H1 (cell line): Measurements from ENCODE around the gene SLC44A1. TPM values are rescaled to one million over a fixed set of nuclear protein-coding genes. Genes with fewer than 3 reads are reported as not detected.

Source experiments
- EGR1 ChIP-seq: IDR thresholded peaks from 2 replicates; pipeline ENCODE4 v1.6.1; 2011; ENCODE audit warnings: low read depth, low read length, borderline replicate concordance
- FOSL1 ChIP-seq: IDR thresholded peaks from 2 replicates; pipeline ENCODE4 v1.6.1; 2011; ENCODE audit warnings: mild to moderate bottlenecking, low read depth, low read length, moderate library complexity; ENCODE audit not compliant: insufficient read depth
- HDAC2 ChIP-seq, 2 experiments: fragments of 300-600 bp in 1 of 2; sonication (generic) in 1 of 2; IDR thresholded peaks; 2 replicates each; pipeline ENCODE4 v1.6.1; 2011 to 2012; ENCODE audit warnings: low read depth in 2 of 2, low read length in 2 of 2, mild to moderate bottlenecking in 2 of 2, moderate library complexity in 2 of 2, borderline replicate concordance in 1 of 2, inconsistent platforms in 1 of 2
- RFX5 ChIP-seq: IDR thresholded peaks from 2 replicates; pipeline ENCODE4 v1.6.1; 2011; ENCODE audit warnings: low read depth, low read length, improper control_type of control experiment, borderline replicate concordance
- TAF1 ChIP-seq: IDR thresholded peaks from 2 replicates; pipeline ENCODE4 v1.6.1; 2011; ENCODE audit warnings: mild to moderate bottlenecking, low read depth, low read length
- polyA plus RNA-seq, 7 experiments: library from polyadenylated mRNA; depleted of rRNA in 3 of 7; stranded (reverse) in 5 of 7; unstranded in 2 of 7; fragments of >200 nt in 5 of 7; fragments of 200-250 nt in 2 of 7; gene quantifications; 1 replicate in 5 of 7; 2 replicates in 1 of 7; 4 replicates in 1 of 7; pipeline versions ENCODE4 v1.2.1 to v1.2.3, GENCODE V29; 2011 to 2013; ENCODE audit warnings: missing spikeins in 2 of 7, mixed read lengths in 2 of 7
- total RNA-seq: library from RNA; stranded (reverse); fragmentation: NEBNext Ultra II Directional; extraction: Animal tissue kit (Norgen Biotek cat#: 25700); gene quantifications from 2 replicates; pipeline ENCODE4 v1.2.1, GENCODE V29; 2021
- TF ChIP-seq, protein P1 (sequence below): fragments of 300-600 bp; sonication (generic); IDR thresholded peaks from 2 replicates; pipeline ENCODE4 v1.7.1; 2012; ENCODE audit warnings: low read length, moderate library complexity, mild to moderate bottlenecking, inconsistent platforms; ENCODE audit not compliant: insufficient replicate concordance
- TF ChIP-seq, protein P2 (sequence below): IDR thresholded peaks from 2 replicates; pipeline ENCODE4 v1.6.1; 2012; ENCODE audit warnings: inconsistent platforms

Gene SLC44A1
- total and polyA plus RNA-seq, 2 of the 8 experiments (the other 6 are each of a cell fraction or from before 2014, with no cell fraction given), result 30.5 to 71.2 TPM

DNA sequence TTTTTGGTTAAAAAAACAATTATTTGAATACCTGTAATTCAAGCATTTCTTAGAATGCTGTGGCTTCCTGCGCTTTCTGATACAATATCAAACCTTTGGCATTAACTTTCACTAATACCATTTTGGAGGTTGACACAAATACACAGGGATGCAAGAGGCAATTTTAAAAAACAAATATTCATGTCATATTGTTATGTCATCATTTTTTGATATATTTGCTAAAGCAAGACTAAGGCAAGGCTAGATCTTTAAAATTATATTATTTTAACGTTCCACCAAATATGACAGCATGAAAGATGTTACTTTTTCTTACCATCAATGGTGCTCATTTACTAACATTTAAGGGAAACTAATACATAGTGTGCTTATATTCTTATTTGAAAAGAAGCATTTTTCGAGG, 110.0 kb downstream of the SLC44A1 start (continued):
- TF ChIP-seq FOSL1 (no peak), HDAC2 (IDR thresholded peaks at IDR 0.05; ENCODE audit: borderline replicate concordance in 1 of 2, low read depth in 2 of 2, low read length in 2 of 2) (no peak), RFX5 (no peak), EGR1 (no peak), TAF1 (no peak)
- TF ChIP-seq, protein P1, sequence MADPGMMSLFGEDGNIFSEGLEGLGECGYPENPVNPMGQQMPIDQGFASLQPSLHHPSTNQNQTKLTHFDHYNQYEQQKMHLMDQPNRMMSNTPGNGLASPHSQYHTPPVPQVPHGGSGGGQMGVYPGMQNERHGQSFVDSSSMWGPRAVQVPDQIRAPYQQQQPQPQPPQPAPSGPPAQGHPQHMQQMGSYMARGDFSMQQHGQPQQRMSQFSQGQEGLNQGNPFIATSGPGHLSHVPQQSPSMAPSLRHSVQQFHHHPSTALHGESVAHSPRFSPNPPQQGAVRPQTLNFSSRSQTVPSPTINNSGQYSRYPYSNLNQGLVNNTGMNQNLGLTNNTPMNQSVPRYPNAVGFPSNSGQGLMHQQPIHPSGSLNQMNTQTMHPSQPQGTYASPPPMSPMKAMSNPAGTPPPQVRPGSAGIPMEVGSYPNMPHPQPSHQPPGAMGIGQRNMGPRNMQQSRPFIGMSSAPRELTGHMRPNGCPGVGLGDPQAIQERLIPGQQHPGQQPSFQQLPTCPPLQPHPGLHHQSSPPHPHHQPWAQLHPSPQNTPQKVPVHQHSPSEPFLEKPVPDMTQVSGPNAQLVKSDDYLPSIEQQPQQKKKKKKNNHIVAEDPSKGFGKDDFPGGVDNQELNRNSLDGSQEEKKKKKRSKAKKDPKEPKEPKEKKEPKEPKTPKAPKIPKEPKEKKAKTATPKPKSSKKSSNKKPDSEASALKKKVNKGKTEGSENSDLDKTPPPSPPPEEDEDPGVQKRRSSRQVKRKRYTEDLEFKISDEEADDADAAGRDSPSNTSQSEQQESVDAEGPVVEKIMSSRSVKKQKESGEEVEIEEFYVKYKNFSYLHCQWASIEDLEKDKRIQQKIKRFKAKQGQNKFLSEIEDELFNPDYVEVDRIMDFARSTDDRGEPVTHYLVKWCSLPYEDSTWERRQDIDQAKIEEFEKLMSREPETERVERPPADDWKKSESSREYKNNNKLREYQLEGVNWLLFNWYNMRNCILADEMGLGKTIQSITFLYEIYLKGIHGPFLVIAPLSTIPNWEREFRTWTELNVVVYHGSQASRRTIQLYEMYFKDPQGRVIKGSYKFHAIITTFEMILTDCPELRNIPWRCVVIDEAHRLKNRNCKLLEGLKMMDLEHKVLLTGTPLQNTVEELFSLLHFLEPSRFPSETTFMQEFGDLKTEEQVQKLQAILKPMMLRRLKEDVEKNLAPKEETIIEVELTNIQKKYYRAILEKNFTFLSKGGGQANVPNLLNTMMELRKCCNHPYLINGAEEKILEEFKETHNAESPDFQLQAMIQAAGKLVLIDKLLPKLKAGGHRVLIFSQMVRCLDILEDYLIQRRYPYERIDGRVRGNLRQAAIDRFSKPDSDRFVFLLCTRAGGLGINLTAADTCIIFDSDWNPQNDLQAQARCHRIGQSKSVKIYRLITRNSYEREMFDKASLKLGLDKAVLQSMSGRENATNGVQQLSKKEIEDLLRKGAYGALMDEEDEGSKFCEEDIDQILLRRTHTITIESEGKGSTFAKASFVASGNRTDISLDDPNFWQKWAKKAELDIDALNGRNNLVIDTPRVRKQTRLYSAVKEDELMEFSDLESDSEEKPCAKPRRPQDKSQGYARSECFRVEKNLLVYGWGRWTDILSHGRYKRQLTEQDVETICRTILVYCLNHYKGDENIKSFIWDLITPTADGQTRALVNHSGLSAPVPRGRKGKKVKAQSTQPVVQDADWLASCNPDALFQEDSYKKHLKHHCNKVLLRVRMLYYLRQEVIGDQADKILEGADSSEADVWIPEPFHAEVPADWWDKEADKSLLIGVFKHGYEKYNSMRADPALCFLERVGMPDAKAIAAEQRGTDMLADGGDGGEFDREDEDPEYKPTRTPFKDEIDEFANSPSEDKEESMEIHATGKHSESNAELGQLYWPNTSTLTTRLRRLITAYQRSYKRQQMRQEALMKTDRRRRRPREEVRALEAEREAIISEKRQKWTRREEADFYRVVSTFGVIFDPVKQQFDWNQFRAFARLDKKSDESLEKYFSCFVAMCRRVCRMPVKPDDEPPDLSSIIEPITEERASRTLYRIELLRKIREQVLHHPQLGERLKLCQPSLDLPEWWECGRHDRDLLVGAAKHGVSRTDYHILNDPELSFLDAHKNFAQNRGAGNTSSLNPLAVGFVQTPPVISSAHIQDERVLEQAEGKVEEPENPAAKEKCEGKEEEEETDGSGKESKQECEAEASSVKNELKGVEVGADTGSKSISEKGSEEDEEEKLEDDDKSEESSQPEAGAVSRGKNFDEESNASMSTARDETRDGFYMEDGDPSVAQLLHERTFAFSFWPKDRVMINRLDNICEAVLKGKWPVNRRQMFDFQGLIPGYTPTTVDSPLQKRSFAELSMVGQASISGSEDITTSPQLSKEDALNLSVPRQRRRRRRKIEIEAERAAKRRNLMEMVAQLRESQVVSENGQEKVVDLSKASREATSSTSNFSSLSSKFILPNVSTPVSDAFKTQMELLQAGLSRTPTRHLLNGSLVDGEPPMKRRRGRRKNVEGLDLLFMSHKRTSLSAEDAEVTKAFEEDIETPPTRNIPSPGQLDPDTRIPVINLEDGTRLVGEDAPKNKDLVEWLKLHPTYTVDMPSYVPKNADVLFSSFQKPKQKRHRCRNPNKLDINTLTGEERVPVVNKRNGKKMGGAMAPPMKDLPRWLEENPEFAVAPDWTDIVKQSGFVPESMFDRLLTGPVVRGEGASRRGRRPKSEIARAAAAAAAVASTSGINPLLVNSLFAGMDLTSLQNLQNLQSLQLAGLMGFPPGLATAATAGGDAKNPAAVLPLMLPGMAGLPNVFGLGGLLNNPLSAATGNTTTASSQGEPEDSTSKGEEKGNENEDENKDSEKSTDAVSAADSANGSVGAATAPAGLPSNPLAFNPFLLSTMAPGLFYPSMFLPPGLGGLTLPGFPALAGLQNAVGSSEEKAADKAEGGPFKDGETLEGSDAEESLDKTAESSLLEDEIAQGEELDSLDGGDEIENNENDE, result no peak
- TF ChIP-seq, protein P2, sequence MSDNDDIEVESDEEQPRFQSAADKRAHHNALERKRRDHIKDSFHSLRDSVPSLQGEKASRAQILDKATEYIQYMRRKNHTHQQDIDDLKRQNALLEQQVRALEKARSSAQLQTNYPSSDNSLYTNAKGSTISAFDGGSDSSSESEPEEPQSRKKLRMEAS, result no peak
